Small intestine (tissue), 7 donors: ENCODE results near the gene PC. TPM values are rescaled to one million over a fixed set of nuclear protein-coding genes. Genes with fewer than 3 reads are reported as not detected.
A peak's percentile ranks its signal among the peaks of the same experiment; 100 is the strongest.

ENCODE experiments used
- DNase-seq, 2 donors: peaks; one replicate each; pipeline versions ENCODE4 v3.0.0 to v3.0.0-alpha.2; 2013
- FAIRE-seq: peaks from 2 replicates; lab custom pipeline; 2012; peaks lifted over from hg19 to GRCh38; lab: Jason Lieb, UNC
- H3K27ac ChIP-seq, 3 donors: one replicate each; pipeline ENCODE4 v1.5.1; 2013; ENCODE audit warnings: low read length in 2 of 3, mild to moderate bottlenecking in 2 of 3, control low read depth in 1 of 3, inconsistent platforms in 1 of 3, low read depth in 1 of 3, moderate library complexity in 1 of 3
- H3K27me3 ChIP-seq, 3 donors: one replicate each; pipeline ENCODE4 v1.6.1; 2013; ENCODE audit warnings: low read length in 3 of 3, inconsistent platforms in 1 of 3; ENCODE audit not compliant: control insufficient read depth in 3 of 3, insufficient read depth in 3 of 3
- H3K36me3 ChIP-seq, 3 donors: one replicate each; pipeline ENCODE4 v1.6.1; 2013; ENCODE audit warnings: low read length in 3 of 3, inconsistent platforms in 1 of 3, low read depth in 1 of 3, mild to moderate bottlenecking in 1 of 3, moderate library complexity in 1 of 3; ENCODE audit not compliant: control insufficient read depth in 3 of 3, insufficient read depth in 2 of 3
- H3K4me1 ChIP-seq, 3 donors: one replicate each; pipeline ENCODE4 v1.6.1; 2013; ENCODE audit warnings: low read length in 2 of 3, inconsistent platforms in 1 of 3, low read depth in 1 of 3, mild to moderate bottlenecking in 1 of 3, moderate library complexity in 1 of 3; ENCODE audit not compliant: control insufficient read depth in 3 of 3, insufficient read depth in 2 of 3
- H3K4me3 ChIP-seq, 3 donors: one replicate each; pipeline ENCODE4 v1.5.1; 2013; ENCODE audit warnings: low read length in 3 of 3, control low read depth in 1 of 3, inconsistent platforms in 1 of 3, low read depth in 1 of 3, mild to moderate bottlenecking in 1 of 3, moderate library complexity in 1 of 3
- H3K9me3 ChIP-seq, 2 donors: one replicate each; pipeline ENCODE4 v1.6.1; 2013; ENCODE audit warnings: low read depth in 1 of 2, low read length in 1 of 2; ENCODE audit not compliant: control insufficient read depth in 2 of 2, insufficient read depth in 1 of 2
- WGBS, 3 donors: extraction: QIAGEN DNeasy Blood & Tissue Kit; methylation state at CpG; one replicate each; pipeline ENCODE4 v1.1.7; 2013; 5-methylcytosine and 5-hydroxymethylcytosine counted together
- polyA plus RNA-seq, 4 donors: library from polyadenylated mRNA; stranded (reverse) in 3 of 4; unstranded in 1 of 4; fragments of 200-250 nt in 3 of 4; fragments of 120-200 nt in 1 of 4; gene quantifications; one replicate each; pipeline versions ENCODE4 v1.2.1 to v1.2.3, GENCODE V29; 2013
- donor health status: healthy with polysubstance abuse.
- donor health status: control.
- donor health status: control.
- donor health status: Bipolar disorder and iron deficiency.
- donor health status: healthy.

Gene PC
- polyA plus RNA-seq, 4 donors: 19.9 to 89.5 (median 46.6) TPM

GRCh38 chr11:66871521-66871901 lies 86.7 kb downstream of the PC start:
- peaks cover 0 to 30% (median 0%) of the 10 kb centered on the region in 3 donors for H3K36me3 ChIP-seq
- DNase-seq (no peak), FAIRE-seq (no peak)
- no peaks in the 10 kb centered on the region for H3K9me3 ChIP-seq
- H3K27me3 ChIP-seq: no peaks in the 10 kb centered on the region
- H3K4me3 ChIP-seq: no peak overlapping the region
- H3K27ac ChIP-seq: no peak overlapping the region
- 95 to 96% (median 96%) methylated on average over 18 of the region's 18 CpGs for WGBS, 3 donors
- H3K4me1 ChIP-seq: no peaks in the 10 kb centered on the region

GRCh38 chr11:66870616-66871520 lies 87.3 kb downstream of the PC start:
- Histone ChIP-seq H3K27me3 (no peaks in the 10 kb centered on the region), H3K27ac (no peak overlapping the region), H3K9me3 (no peaks in the 10 kb centered on the region), H3K4me1 (no peaks in the 10 kb centered on the region), H3K36me3 (peaks cover 0 to 31% (median 0%) of the 10 kb centered on the region in 3 donors), H3K4me3 (no peak overlapping the region)
- DNase-seq (no peak), FAIRE-seq (no peak)
- WGBS, 3 donors: 91 to 92% (median 92%) methylated on average over 39 of the region's 39 CpGs

GRCh38 chr11:66870131-66870530 lies 88.1 kb downstream of the PC start:
- H3K27ac ChIP-seq: no peak overlapping the region
- WGBS, 3 donors: 91 to 98% (median 96%) methylated on average over 11 to 16 of the region's 16 CpGs
- H3K9me3 ChIP-seq: no peaks in the 10 kb centered on the region
- FAIRE-seq (no peak), DNase-seq (no peak)
- peaks cover 0 to 34% (median 0%) of the 10 kb centered on the region in 3 donors for H3K36me3 ChIP-seq
- H3K4me3 ChIP-seq: no peak overlapping the region
- H3K4me1 ChIP-seq: peaks cover 0 to 1% (median 0%) of the 10 kb centered on the region in 3 donors
- no peaks in the 10 kb centered on the region for H3K27me3 ChIP-seq

- Histone ChIP-seq H3K9me3 (no peaks in the 10 kb centered on the region), H3K27me3 (no peaks in the 10 kb centered on the region), H3K36me3 (peaks cover 0 to 35% (median 0%) of the 10 kb centered on the region in 3 donors), H3K27ac (no peak overlapping the region), H3K4me1 (peaks cover 0 to 4% (median 0%) of the 10 kb centered on the region in 3 donors), H3K4me3 (no peak overlapping the region)
- DNase-seq (no peak), FAIRE-seq (no peak)
- WGBS, 3 donors: 93 to 95% (median 95%) methylated on average over 9 of the region's 9 CpGs
These were observed 88.7 kb downstream of the PC start for GRCh38 chr11:66869567-66869870.

- Histone ChIP-seq H3K9me3 (no peaks in the 10 kb centered on the region), H3K27me3 (no peaks in the 10 kb centered on the region), H3K4me3 (no peak overlapping the region), H3K36me3 (peaks cover 0 to 37% (median 0%) of the 10 kb centered on the region in 3 donors), H3K4me1 (peaks cover 0 to 4% (median 0%) of the 10 kb centered on the region in 3 donors), H3K27ac (no peak overlapping the region)
- DNase-seq (peak; percentile 80 to 81), FAIRE-seq (no peak)
- WGBS, 3 donors: 22 to 51% (median 27%) methylated on average over 27 of the region's 27 CpGs
These were observed 89.2 kb downstream of the PC start for GRCh38 chr11:66868726-66869566.

GRCh38 chr11:66868082-66868725 lies 90.0 kb downstream of the PC start:
- FAIRE-seq (no peak), DNase-seq (no peak)
- WGBS, 3 donors: 80 to 91% (median 83%) methylated on average over 13 of the region's 13 CpGs
- no peak overlapping the region for H3K27ac ChIP-seq
- peaks cover 0 to 43% (median 3%) of the 10 kb centered on the region in 3 donors for H3K36me3 ChIP-seq
- no peaks in the 10 kb centered on the region for H3K9me3 ChIP-seq
- H3K27me3 ChIP-seq: no peaks in the 10 kb centered on the region
- peaks cover 0 to 4% (median 0%) of the 10 kb centered on the region in 3 donors for H3K4me1 ChIP-seq
- H3K4me3 ChIP-seq: no peak overlapping the region

GRCh38 chr11:66867425-66868040 lies 90.7 kb downstream of the PC start:
- Histone ChIP-seq H3K27me3 (no peaks in the 10 kb centered on the region), H3K4me1 (peaks cover 0 to 4% (median 0%) of the 10 kb centered on the region in 3 donors), H3K27ac (no peak overlapping the region), H3K4me3 (no peak overlapping the region), H3K9me3 (no peaks in the 10 kb centered on the region), H3K36me3 (peaks cover 0 to 47% (median 3%) of the 10 kb centered on the region in 3 donors)
- FAIRE-seq: no peak
- WGBS, 3 donors: 78 to 79% (median 78%) methylated on average over 14 of the region's 14 CpGs
- DNase-seq: no peak
